MM.1S (cell line): ENCODE results near the gene CRTAC1.

Experiments
- EZH2 ChIP-seq: fragments of 300-600 bp; sonication (generic); optimal IDR thresholded peaks from 2 replicates; pipeline ENCODE3; 2017; ENCODE audit warnings: low read depth, mild to moderate bottlenecking, antibody characterized with exemption, low read length, mixed read lengths
- TF ChIP-seq, protein P1 (sequence below): fragments of 300-600 bp; sonication (generic); IDR thresholded peaks from 2 replicates; pipeline ENCODE4 v1.5.1; 2016; ENCODE audit warnings: antibody characterized with exemption, low read length, mixed read lengths

DNA sequence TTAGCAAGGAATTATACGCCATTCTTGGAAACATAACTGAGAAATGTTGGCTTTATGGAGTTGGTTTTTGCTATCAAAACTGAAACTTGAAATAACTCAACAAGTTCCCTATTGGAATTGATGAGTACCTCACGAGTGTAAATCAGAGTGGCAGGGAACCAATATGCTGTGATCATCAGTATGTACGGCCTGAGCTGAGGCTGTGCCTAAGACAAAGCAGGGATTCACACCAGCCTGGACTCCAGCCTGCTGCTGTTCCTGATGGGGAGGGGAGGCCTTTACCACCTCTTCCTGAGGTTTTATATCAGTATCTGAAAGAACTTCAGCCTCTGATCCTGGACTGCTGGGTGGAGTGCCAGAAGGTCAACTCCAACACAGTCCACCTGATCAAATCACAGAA is 52.7 kb downstream of the CRTAC1 start:
- no peak for TF ChIP-seq EZH2
- TF ChIP-seq, protein P1, sequence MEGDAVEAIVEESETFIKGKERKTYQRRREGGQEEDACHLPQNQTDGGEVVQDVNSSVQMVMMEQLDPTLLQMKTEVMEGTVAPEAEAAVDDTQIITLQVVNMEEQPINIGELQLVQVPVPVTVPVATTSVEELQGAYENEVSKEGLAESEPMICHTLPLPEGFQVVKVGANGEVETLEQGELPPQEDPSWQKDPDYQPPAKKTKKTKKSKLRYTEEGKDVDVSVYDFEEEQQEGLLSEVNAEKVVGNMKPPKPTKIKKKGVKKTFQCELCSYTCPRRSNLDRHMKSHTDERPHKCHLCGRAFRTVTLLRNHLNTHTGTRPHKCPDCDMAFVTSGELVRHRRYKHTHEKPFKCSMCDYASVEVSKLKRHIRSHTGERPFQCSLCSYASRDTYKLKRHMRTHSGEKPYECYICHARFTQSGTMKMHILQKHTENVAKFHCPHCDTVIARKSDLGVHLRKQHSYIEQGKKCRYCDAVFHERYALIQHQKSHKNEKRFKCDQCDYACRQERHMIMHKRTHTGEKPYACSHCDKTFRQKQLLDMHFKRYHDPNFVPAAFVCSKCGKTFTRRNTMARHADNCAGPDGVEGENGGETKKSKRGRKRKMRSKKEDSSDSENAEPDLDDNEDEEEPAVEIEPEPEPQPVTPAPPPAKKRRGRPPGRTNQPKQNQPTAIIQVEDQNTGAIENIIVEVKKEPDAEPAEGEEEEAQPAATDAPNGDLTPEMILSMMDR, result no peak
